HepG2 (cell line): ENCODE results near the gene P2RX1.

ENCODE experiments used
- BCLAF1 ChIP-seq: fragments of 450-650 bp; IDR thresholded peaks from 2 replicates; pipeline ENCODE4 v1.6.1; 2017; ENCODE audit warnings: mild to moderate bottlenecking
- CTCF ChIP-seq: sonication (generic); formaldehyde crosslinking; IDR thresholded peaks from 2 replicates; pipeline ENCODE4 v1.5.0; 2020; ENCODE audit warnings: mild to moderate bottlenecking, missing genetic modification reagents, moderate library complexity
- SRF ChIP-seq: IDR thresholded peaks from 2 replicates; pipeline ENCODE4 v1.6.1; 2011; ENCODE audit warnings: mild to moderate bottlenecking, low read depth, low read length, moderate library complexity

GRCh38 chr17:3879591-3880417, 36.5 kb downstream of the P2RX1 start:
- TF ChIP-seq BCLAF1 (no peak), SRF (no peak), CTCF (CRISPR knock-in tag) (no peak)
